ENCODE results near the gene B3GNT7.

GRCh38 chr2:231422056-231422455, 26.5 kb downstream of the B3GNT7 start:
- TF ChIP-seq POLR2A (IDR thresholded peaks at IDR 0.05) (no peak), POLR2AphosphoS5 (IDR thresholded peaks at IDR 0.05) (no peak), CTCF (IDR thresholded peaks at IDR 0.05) (no peak)

Measured in upper lobe of left lung (tissue), 4 donors.